Fibroblast of upper back skin (primary cell): ENCODE data around the gene LIMD2.
A peak's percentile ranks its signal among the peaks of the same experiment; 100 is the strongest.

Source experiments
- DNase-seq: peaks from one replicate; pipeline ENCODE4 v3.0.0-alpha.2; 2013

Gene LIMD2

GRCh38 chr17:63679214-63679613, 20.7 kb downstream of the LIMD2 start:
- DNase-seq: no peak

DNA sequence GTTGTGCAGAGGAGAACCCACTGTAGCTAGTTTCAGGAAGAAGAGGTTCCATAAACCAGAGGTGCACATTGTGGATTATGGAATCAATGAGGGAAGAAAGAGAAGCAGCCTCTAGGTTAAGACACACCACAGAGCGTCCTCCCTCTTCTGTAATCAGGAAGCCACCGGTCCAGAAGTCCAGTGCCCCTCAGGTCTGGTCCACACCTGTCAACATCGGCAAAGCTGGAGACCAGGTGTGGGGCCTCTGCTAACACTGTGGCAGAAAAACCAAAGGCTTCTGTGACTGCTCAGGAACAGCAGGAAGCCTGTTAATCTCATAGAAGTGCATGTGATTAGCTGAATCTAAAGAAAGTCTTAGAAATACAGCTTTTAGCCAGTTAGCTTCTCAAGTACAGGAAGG, 23.3 kb downstream of the LIMD2 start:
- DNase-seq: no peak

GRCh38 chr17:63675607-63676546, 24.0 kb downstream of the LIMD2 start:
- DNase-seq: peak; percentile 73

GRCh38 chr17:63675231-63675606, 24.7 kb downstream of the LIMD2 start:
- no peak for DNase-seq

DNA sequence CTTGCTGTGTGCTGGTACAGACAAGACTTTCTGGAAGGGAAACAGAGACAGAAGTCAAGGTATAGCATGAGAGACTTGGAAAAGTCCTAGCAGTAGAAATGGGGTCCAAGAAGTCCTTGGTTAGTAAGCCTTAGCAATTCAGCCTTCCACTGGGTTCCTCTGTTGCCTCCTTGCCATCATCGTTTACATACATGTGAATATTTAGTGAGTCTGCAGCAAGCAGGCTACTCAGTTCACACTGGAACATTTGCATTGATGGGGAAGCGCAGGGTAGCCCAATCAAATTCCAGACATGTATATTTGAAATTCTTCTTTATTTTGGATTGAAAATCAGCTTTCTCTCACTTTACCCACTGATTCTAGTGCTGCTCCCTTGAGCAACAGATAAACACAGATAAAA, 27.1 kb downstream of the LIMD2 start:
- no peak for DNase-seq

GRCh38 chr17:63665527-63666214, 34.3 kb downstream of the LIMD2 start:
- DNase-seq: no peak

GRCh38 chr17:63659850-63660249, 40.1 kb downstream of the LIMD2 start:
- DNase-seq: no peak

DNA sequence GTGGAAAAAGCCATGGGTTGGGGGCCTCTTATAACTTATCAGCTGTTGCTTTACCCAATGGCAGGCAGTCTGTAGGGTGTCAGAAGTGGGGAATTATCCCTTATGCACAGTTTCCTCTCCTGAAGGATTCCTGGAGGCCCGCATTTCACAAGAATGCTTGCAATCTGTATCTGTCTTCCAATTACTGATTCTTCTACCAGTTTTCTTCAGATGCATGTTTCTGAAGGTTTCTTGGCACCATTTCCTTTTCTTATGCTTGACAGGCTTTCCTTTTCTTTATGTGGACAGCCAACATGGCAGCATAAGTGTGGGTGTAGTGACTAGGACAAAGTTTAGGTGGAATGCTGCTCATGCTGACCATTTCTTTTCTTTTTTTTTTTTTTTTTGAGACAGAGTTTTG, 41.6 kb downstream of the LIMD2 start:
- DNase-seq: no peak

DNA sequence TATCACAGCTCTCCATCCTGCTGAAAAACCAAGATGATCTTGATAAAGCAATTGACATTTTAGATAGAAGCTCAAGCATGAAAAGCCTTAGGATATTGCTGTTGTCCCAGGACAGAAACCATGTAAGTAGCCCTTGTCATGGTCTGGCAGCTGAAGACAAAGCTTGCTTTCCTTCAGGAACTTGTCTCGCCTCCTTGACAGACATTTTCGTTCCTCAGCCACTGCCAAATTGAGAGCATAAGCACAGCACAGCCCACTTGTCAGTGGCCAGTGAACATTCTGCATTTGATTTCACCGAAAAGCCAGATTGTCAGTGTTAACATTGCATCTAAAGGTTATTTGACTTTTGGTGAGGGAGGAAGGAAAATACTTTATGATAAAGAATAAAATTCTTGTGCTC, 42.1 kb downstream of the LIMD2 start:
- no peak for DNase-seq

- DNase-seq: no peak
Observed at GRCh38 chr17:63653050-63653449, 46.9 kb downstream of the LIMD2 start.

GRCh38 chr17:63652106-63652505, 47.8 kb downstream of the LIMD2 start:
- DNase-seq: no peak

DNA sequence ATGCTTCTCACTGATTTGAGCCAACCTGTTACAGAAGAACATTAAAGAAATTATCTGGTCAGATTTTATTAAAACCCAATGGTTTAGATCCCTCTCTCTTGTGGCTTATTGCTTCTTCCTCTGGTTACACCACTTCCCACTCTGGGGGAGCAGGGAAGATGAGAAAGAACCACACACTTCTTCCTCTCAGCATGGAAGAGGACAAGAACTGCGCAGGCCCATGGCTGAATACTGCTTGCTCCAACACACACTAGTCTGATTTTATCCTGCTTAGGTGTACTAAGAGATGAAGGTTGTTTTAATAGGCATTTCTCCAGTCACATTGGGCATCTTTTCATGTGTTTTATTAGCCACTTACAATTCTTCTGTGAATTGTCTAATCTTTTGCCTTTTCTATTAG, 50.1 kb downstream of the LIMD2 start:
- DNase-seq: no peak

GRCh38 chr17:63647936-63648335, 52.0 kb downstream of the LIMD2 start:
- peak; percentile 3 for DNase-seq

GRCh38 chr17:63647065-63647725, 52.7 kb downstream of the LIMD2 start:
- DNase-seq: peak; percentile 82

DNA sequence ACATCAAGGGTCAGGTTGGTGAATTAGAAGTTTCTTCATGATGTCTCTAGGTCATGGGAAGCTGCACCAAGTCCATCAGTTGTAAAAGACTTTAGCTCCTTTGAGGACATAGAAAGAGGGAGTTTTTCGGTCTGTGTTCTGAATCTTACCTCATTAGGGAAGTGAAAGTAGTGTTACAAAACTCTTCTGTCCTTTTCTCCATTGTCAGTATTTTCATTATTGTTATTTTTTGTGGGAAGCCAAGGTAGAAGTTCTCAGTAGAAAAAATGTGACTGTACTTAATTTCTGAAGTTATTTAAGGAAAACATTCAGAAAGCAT, 53.5 kb downstream of the LIMD2 start:
- DNase-seq: no peak
